ENCODE results near the gene TMEM9.

The TMEM9 gene

DNA sequence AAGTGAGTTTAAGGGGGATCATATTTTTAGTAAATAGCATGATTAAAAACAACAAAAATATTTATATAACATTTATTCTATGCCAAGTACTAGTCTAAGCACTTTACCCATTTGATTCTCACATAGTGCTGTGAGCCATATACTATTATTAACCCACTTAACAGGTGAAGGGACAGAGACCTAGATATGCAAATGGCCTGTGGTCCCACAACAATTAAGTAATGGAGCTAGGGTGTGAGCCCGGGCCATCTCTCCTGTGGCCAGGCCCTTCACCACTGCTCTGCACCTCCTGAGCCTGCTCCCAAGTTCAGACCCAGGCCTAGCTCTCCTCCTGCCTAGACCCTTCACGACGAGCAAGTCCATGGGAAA lies 27.8 kb downstream of the TMEM9 start:
- Histone ChIP-seq H3K27ac (ENCODE audit: low read length) (no peak overlapping the region), H3K36me3 (ENCODE audit: control insufficient read depth in 2 of 2, insufficient read depth in 2 of 2, low read length in 2 of 2) (no peaks in the 10 kb centered on the region), H3K9ac (ENCODE audit: low read length in 2 of 2) (no peak overlapping the region), H3K4me3 (ENCODE audit: low read length in 2 of 2) (no peak overlapping the region), H3K27me3 (ENCODE audit: control insufficient read depth in 1 of 2, insufficient read depth in 2 of 2, low read length in 2 of 2) (peaks cover 11 to 12% of the 10 kb centered on the region in 2 donors), H3K4me1 (ENCODE audit: control insufficient read depth, insufficient read depth, low read length) (peaks cover 5% of the 10 kb centered on the region), H3K9me3 (ENCODE audit: control insufficient read depth in 2 of 2, low read length in 2 of 2) (no peaks in the 10 kb centered on the region)

DNA sequence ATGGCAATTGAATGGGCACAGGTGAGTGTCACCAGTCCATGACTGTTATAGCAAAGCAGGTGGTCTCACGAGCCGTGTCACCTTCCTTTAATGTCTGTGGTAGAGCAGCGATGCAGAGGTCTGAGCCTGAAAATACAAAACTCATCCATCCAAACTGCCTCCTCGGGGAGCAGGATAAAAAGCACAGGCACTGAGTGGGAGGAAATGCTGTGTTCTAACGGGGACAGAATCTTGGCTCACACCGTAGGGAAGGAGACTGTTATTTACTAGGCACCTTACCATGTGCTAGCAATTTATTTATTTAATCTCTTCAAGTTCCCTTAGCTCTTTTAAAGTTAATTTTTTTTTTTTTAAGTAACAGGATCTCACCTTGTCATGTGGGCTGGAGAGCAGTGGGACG lies 28.5 kb downstream of the TMEM9 start:
- Histone ChIP-seq H3K4me3 (ENCODE audit: low read length in 2 of 2) (no peak overlapping the region), H3K9me3 (ENCODE audit: control insufficient read depth in 2 of 2, low read length in 2 of 2) (no peaks in the 10 kb centered on the region), H3K27ac (ENCODE audit: low read length) (no peak overlapping the region), H3K9ac (ENCODE audit: low read length in 2 of 2) (no peak overlapping the region), H3K4me1 (ENCODE audit: control insufficient read depth, insufficient read depth, low read length) (peaks cover 5% of the 10 kb centered on the region), H3K36me3 (ENCODE audit: control insufficient read depth in 2 of 2, insufficient read depth in 2 of 2, low read length in 2 of 2) (no peaks in the 10 kb centered on the region), H3K27me3 (ENCODE audit: control insufficient read depth in 1 of 2, insufficient read depth in 2 of 2, low read length in 2 of 2) (peaks cover 11 to 12% of the 10 kb centered on the region in 2 donors)

- no peaks in the 10 kb centered on the region for H3K36me3 ChIP-seq (ENCODE audit: control insufficient read depth in 2 of 2, insufficient read depth in 2 of 2, low read length in 2 of 2)
- no peak overlapping the region for H3K27ac ChIP-seq (ENCODE audit: low read length)
- H3K9ac ChIP-seq (ENCODE audit: low read length in 2 of 2), result no peak overlapping the region
- H3K9me3 ChIP-seq (ENCODE audit: control insufficient read depth in 2 of 2, low read length in 2 of 2), result no peaks in the 10 kb centered on the region
- peaks cover 15 to 16% of the 10 kb centered on the region in 2 donors for H3K27me3 ChIP-seq (ENCODE audit: control insufficient read depth in 1 of 2, insufficient read depth in 2 of 2, low read length in 2 of 2)
- no peak overlapping the region for H3K4me3 ChIP-seq (ENCODE audit: low read length in 2 of 2)
- H3K4me1 ChIP-seq (ENCODE audit: control insufficient read depth, insufficient read depth, low read length), result peaks cover 5% of the 10 kb centered on the region
These were observed 29.3 kb downstream of the TMEM9 start for GRCh38 chr1:201125019-201125418.

DNA sequence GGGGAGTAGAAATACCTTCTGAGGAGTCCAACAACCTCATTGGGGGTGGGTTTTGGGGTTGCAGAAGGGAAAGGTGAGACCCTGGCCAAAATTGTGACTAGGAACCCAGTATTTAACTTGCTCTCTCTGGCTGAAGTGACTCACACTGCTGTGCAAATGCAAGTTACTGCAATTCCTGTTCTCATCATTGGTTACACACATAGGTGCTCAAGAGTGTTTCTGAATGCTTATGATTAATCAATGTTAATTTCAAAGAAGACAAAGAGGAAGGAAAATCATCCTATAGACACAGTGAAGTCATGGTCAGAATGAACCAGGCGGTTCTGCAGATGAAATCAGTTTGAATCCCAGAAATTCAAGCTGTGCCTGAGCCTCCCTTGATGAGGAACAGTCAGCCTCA lies 30.4 kb downstream of the TMEM9 start:
- Histone ChIP-seq H3K9me3 (ENCODE audit: control insufficient read depth in 2 of 2, low read length in 2 of 2) (no peaks in the 10 kb centered on the region), H3K4me1 (ENCODE audit: control insufficient read depth, insufficient read depth, low read length) (peaks cover 5% of the 10 kb centered on the region), H3K27ac (ENCODE audit: low read length) (no peak overlapping the region), H3K27me3 (ENCODE audit: control insufficient read depth in 1 of 2, insufficient read depth in 2 of 2, low read length in 2 of 2) (peaks cover 16 to 20% of the 10 kb centered on the region in 2 donors), H3K4me3 (ENCODE audit: low read length in 2 of 2) (no peak overlapping the region), H3K9ac (ENCODE audit: low read length in 2 of 2) (no peak overlapping the region), H3K36me3 (ENCODE audit: control insufficient read depth in 2 of 2, insufficient read depth in 2 of 2, low read length in 2 of 2) (no peaks in the 10 kb centered on the region)

GRCh38 chr1:201122321-201122957 lies 31.8 kb downstream of the TMEM9 start:
- Histone ChIP-seq H3K27ac (ENCODE audit: low read length) (no peak overlapping the region), H3K9me3 (ENCODE audit: control insufficient read depth in 2 of 2, low read length in 2 of 2) (no peaks in the 10 kb centered on the region), H3K27me3 (ENCODE audit: control insufficient read depth in 1 of 2, insufficient read depth in 2 of 2, low read length in 2 of 2) (peaks cover 16 to 20% of the 10 kb centered on the region in 2 donors), H3K36me3 (ENCODE audit: control insufficient read depth in 2 of 2, insufficient read depth in 2 of 2, low read length in 2 of 2) (no peaks in the 10 kb centered on the region), H3K9ac (ENCODE audit: low read length in 2 of 2) (no peak overlapping the region), H3K4me1 (ENCODE audit: control insufficient read depth, insufficient read depth, low read length) (peaks cover 5% of the 10 kb centered on the region), H3K4me3 (ENCODE audit: low read length in 2 of 2) (no peak overlapping the region)

GRCh38 chr1:201119206-201120197 lies 34.8 kb downstream of the TMEM9 start:
- Histone ChIP-seq H3K27ac (ENCODE audit: low read length) (no peak overlapping the region), H3K36me3 (ENCODE audit: control insufficient read depth in 2 of 2, insufficient read depth in 2 of 2, low read length in 2 of 2) (no peaks in the 10 kb centered on the region), H3K4me1 (ENCODE audit: control insufficient read depth, insufficient read depth, low read length) (peaks cover 2% of the 10 kb centered on the region), H3K4me3 (ENCODE audit: low read length in 2 of 2) (no peak overlapping the region), H3K9me3 (ENCODE audit: control insufficient read depth in 2 of 2, low read length in 2 of 2) (no peaks in the 10 kb centered on the region), H3K9ac (ENCODE audit: low read length in 2 of 2) (no peak overlapping the region), H3K27me3 (ENCODE audit: control insufficient read depth in 1 of 2, insufficient read depth in 2 of 2, low read length in 2 of 2) (peaks cover 16 to 18% of the 10 kb centered on the region in 2 donors)

GRCh38 chr1:201116091-201116490 lies 38.2 kb downstream of the TMEM9 start:
- Histone ChIP-seq H3K9me3 (ENCODE audit: control insufficient read depth in 2 of 2, low read length in 2 of 2) (no peaks in the 10 kb centered on the region), H3K27ac (ENCODE audit: low read length) (no peak overlapping the region), H3K4me3 (ENCODE audit: low read length in 2 of 2) (no peak overlapping the region), H3K9ac (ENCODE audit: low read length in 2 of 2) (no peak overlapping the region), H3K36me3 (ENCODE audit: control insufficient read depth in 2 of 2, insufficient read depth in 2 of 2, low read length in 2 of 2) (no peaks in the 10 kb centered on the region), H3K27me3 (ENCODE audit: control insufficient read depth in 1 of 2, insufficient read depth in 2 of 2, low read length in 2 of 2) (peaks cover 7 to 9% of the 10 kb centered on the region in 2 donors), H3K4me1 (ENCODE audit: control insufficient read depth, insufficient read depth, low read length) (peaks cover 8% of the 10 kb centered on the region)

DNA sequence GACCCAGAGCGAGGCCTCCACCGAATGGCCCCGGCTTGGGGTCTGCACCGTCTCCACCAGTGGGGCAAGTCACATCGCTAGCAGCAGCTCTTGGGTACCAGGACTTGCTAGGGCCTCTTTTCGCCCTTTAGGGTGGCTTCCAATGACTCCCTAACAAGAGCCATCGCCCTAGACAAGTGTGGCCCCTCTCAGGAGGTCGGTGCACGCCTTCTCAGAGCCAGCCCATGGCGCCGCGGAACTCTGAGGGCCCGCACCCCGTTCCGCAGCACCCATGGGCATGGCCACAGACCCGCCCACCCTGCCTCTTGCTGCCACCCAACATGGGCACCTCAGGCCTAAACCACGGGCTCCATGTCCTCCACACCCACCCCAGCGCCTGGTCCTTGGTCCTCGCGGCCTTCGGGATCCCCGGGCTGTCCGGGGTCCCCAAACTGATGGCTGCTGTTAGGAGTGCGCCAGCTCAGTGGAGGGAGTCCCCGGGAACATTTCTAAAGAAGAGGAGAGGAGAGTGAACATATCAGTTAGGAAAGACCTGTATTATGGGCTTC lies 38.8 kb downstream of the TMEM9 start:
- Histone ChIP-seq H3K27me3 (ENCODE audit: control insufficient read depth in 1 of 2, insufficient read depth in 2 of 2, low read length in 2 of 2) (peaks cover 7 to 9% of the 10 kb centered on the region in 2 donors), H3K9ac (ENCODE audit: low read length in 2 of 2) (no peak overlapping the region), H3K27ac (ENCODE audit: low read length) (no peak overlapping the region), H3K9me3 (ENCODE audit: control insufficient read depth in 2 of 2, low read length in 2 of 2) (no peaks in the 10 kb centered on the region), H3K4me1 (ENCODE audit: control insufficient read depth, insufficient read depth, low read length) (peaks cover 8% of the 10 kb centered on the region), H3K36me3 (ENCODE audit: control insufficient read depth in 2 of 2, insufficient read depth in 2 of 2, low read length in 2 of 2) (no peaks in the 10 kb centered on the region), H3K4me3 (ENCODE audit: low read length in 2 of 2) (no peak overlapping the region)

- Histone ChIP-seq H3K4me1 (ENCODE audit: control insufficient read depth, insufficient read depth, low read length) (peaks cover 8% of the 10 kb centered on the region), H3K9ac (ENCODE audit: low read length in 2 of 2) (peak overlapping the region; percentile 59 to 68), H3K36me3 (ENCODE audit: control insufficient read depth in 2 of 2, insufficient read depth in 2 of 2, low read length in 2 of 2) (no peaks in the 10 kb centered on the region), H3K27ac (ENCODE audit: low read length) (no peak overlapping the region), H3K9me3 (ENCODE audit: control insufficient read depth in 2 of 2, low read length in 2 of 2) (no peaks in the 10 kb centered on the region), H3K27me3 (ENCODE audit: control insufficient read depth in 1 of 2, insufficient read depth in 2 of 2, low read length in 2 of 2) (peaks cover 0 to 3% of the 10 kb centered on the region in 2 donors), H3K4me3 (ENCODE audit: low read length in 2 of 2) (peak overlapping the region; percentile 79 to 83)
These were observed 39.8 kb downstream of the TMEM9 start for GRCh38 chr1:201114245-201115131.
